Keratinocyte (primary cell): ENCODE measurements around the gene CNOT6. TPM values are rescaled to one million over a fixed set of nuclear protein-coding genes. Genes with fewer than 3 reads are reported as not detected.
"Not testable (repeated sequence)": the region's sequence is repeated elsewhere in the genome, so short reads cannot be mapped to it uniquely, and the experiment has no call there.

Experiments used
- DNase-seq: peaks from one replicate; pipeline ENCODE4 v3.0.0-alpha.2; 2011; ENCODE audit warnings: low read depth, missing footprints, low spot score
- FAIRE-seq: peaks from 2 replicates; lab custom pipeline; 2011; peaks lifted over from hg19 to GRCh38; lab: Jason Lieb, UNC
- H2AFZ ChIP-seq: 2 replicates; pipeline ENCODE4 v1.6.0; 2012; ENCODE audit warnings: low read length, control low read depth, inconsistent platforms; ENCODE audit not compliant: control insufficient read depth
- H3K27ac ChIP-seq: 2 replicates; pipeline ENCODE4 v1.5.1; 2011; ENCODE audit warnings: low read length; ENCODE audit not compliant: control insufficient read depth, insufficient read depth
- H3K27me3 ChIP-seq: 3 replicates; pipeline ENCODE4 v1.6.0; 2011; ENCODE audit warnings: low read length; ENCODE audit not compliant: control insufficient read depth, insufficient read depth; ENCODE audit errors: extremely low read depth
- H3K36me3 ChIP-seq, 2 experiments: 2 replicates in 1 of 2; 3 replicates in 1 of 2; pipeline ENCODE4 v1.5.1; 2011; ENCODE audit warnings: low read length in 2 of 2, mild to moderate bottlenecking in 1 of 2; ENCODE audit not compliant: control insufficient read depth in 2 of 2, insufficient read depth in 2 of 2; ENCODE audit errors: extremely low read depth in 1 of 2
- H3K4me1 ChIP-seq: 3 replicates; pipeline ENCODE4 v1.5.1; 2011; ENCODE audit warnings: low read length; ENCODE audit not compliant: control insufficient read depth, insufficient read depth; ENCODE audit errors: extremely low read depth
- H3K4me2 ChIP-seq: 3 replicates; pipeline ENCODE4 v1.6.0; 2011; ENCODE audit warnings: low read depth, low read length; ENCODE audit not compliant: control insufficient read depth, insufficient read depth; ENCODE audit errors: extremely low read depth
- H3K4me3 ChIP-seq, 3 experiments: fragments of 200-600 bp in 1 of 3; sonication (generic) in 1 of 3; 2 replicates in 2 of 3; 3 replicates in 1 of 3; pipeline ENCODE4 v1.5.1; 2011 to 2016; ENCODE audit warnings: low read length in 3 of 3, mild to moderate bottlenecking in 3 of 3, control low read depth in 2 of 3, inconsistent platforms in 1 of 3, low read depth in 1 of 3, mixed read lengths in 1 of 3, mixed run types in 1 of 3, moderate library complexity in 1 of 3; ENCODE audit not compliant: control insufficient read depth in 2 of 3, insufficient read depth in 2 of 3; ENCODE audit errors: extremely low read depth in 1 of 3
- H3K79me2 ChIP-seq: 2 replicates; pipeline ENCODE4 v1.6.0; 2012; ENCODE audit warnings: low read length; ENCODE audit not compliant: control insufficient read depth, insufficient read depth
- H3K9ac ChIP-seq: 3 replicates; pipeline ENCODE4 v1.6.0; 2011; ENCODE audit warnings: low read length; ENCODE audit not compliant: control insufficient read depth, insufficient read depth; ENCODE audit errors: extremely low read depth
- H3K9me1 ChIP-seq: 3 replicates; pipeline ENCODE4 v1.6.0; 2011; ENCODE audit warnings: low read length; ENCODE audit not compliant: control insufficient read depth, insufficient read depth; ENCODE audit errors: extremely low read depth
- H3K9me3 ChIP-seq: 2 replicates; pipeline ENCODE4 v1.5.1; 2012; ENCODE audit warnings: low read depth, low read length; ENCODE audit not compliant: control insufficient read depth
- H4K20me1 ChIP-seq: 3 replicates; pipeline ENCODE4 v1.6.0; 2011; ENCODE audit warnings: low read length; ENCODE audit not compliant: control insufficient read depth, insufficient read depth; ENCODE audit errors: extremely low read depth
- EZH2 ChIP-seq: IDR thresholded peaks from one replicate; pipeline ENCODE4 v1.6.1; 2012; ENCODE audit warnings: inconsistent platforms, mild to moderate bottlenecking, low read length, moderate library complexity
- dilution Hi-C: fragments of 300-500 bp; cut with MboI; formaldehyde crosslinking; loops from one replicate; pipeline ENCODE4 v1.7.0; 2020; ENCODE audit warnings: low sequenced_read_pairs; ENCODE audit not compliant: extremely low pct_ligation_motif_present
- polyA plus RNA-seq, 5 experiments: library from polyadenylated mRNA; depleted of rRNA in 3 of 5; stranded (reverse) in 3 of 5; stranded (forward) in 1 of 5; unstranded in 1 of 5; fragments of >200 nt; gene quantifications; 1 replicate in 1 of 5; 2 replicates in 3 of 5; 3 replicates in 1 of 5; pipeline versions ENCODE4 v1.2.1 to v1.2.3, GENCODE V29; 2011 to 2012; ENCODE audit warnings: missing spikeins in 2 of 5, low read depth in 1 of 5, low replicate concordance in 1 of 5
- TF ChIP-seq, protein P1 (sequence below), 3 experiments: IDR thresholded peaks in 1 of 3; conservative IDR thresholded peaks in 1 of 3; optimal IDR thresholded peaks in 1 of 3; 2 replicates in 2 of 3; 3 replicates in 1 of 3; pipeline versions ENCODE3 to v1.5.1; 2011; ENCODE audit warnings: low read length in 3 of 3, mild to moderate bottlenecking in 3 of 3, moderate library complexity in 2 of 3, control low read depth in 1 of 3, inconsistent platforms in 1 of 3; ENCODE audit not compliant: insufficient read depth in 2 of 3; ENCODE audit errors: extremely low read depth in 1 of 3

CNOT6 gene
- polyA plus RNA-seq, 1 donor (not counting 4 experiments of a cell fraction or from before 2014, with no cell fraction given), result 29.7 TPM

DNA sequence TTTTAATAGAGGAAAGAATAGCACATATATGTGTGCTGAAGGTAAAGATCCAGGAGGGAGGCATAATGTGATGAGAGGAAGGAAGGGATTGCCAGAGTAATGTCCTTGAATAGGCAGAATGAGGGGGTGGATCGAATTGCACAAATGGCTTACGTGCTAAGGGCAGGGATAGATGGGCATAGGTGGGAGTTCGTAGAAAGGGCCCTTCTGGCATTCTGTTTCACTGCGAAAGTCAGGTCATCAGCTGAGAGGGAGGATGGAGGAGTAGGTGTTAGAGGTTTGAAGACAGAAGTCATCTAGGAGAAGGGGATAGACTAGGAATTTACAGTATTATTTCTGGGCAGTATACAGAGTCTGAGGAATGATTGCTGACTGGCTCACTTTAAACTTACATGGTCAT lies 32.1 kb downstream of the CNOT6 start:
- Histone ChIP-seq H3K4me3 (no peak overlapping the region), H3K4me1 (peaks cover 10% of the 10 kb centered on the region), H4K20me1 (peaks cover 9% of the 10 kb centered on the region), H3K9me3 (no peaks in the 10 kb centered on the region), H2AFZ (no peak overlapping the region), H3K79me2 (peaks cover 75% of the 10 kb centered on the region), H3K27me3 (no peaks in the 10 kb centered on the region), H3K4me2 (no peak overlapping the region), H3K36me3 (no peaks in the 10 kb centered on the region), H3K9ac (no peak overlapping the region), H3K27ac (no peak overlapping the region), H3K9me1 (no peaks in the 10 kb centered on the region)
- no peak for DNase-seq
- dilution Hi-C loops, result no loop called here
- no peak for TF ChIP-seq EZH2
- TF ChIP-seq, protein P1, sequence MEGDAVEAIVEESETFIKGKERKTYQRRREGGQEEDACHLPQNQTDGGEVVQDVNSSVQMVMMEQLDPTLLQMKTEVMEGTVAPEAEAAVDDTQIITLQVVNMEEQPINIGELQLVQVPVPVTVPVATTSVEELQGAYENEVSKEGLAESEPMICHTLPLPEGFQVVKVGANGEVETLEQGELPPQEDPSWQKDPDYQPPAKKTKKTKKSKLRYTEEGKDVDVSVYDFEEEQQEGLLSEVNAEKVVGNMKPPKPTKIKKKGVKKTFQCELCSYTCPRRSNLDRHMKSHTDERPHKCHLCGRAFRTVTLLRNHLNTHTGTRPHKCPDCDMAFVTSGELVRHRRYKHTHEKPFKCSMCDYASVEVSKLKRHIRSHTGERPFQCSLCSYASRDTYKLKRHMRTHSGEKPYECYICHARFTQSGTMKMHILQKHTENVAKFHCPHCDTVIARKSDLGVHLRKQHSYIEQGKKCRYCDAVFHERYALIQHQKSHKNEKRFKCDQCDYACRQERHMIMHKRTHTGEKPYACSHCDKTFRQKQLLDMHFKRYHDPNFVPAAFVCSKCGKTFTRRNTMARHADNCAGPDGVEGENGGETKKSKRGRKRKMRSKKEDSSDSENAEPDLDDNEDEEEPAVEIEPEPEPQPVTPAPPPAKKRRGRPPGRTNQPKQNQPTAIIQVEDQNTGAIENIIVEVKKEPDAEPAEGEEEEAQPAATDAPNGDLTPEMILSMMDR (optimal IDR thresholded peaks at IDR 0.05 in 1 of 3, IDR thresholded peaks at IDR 0.05 in 1 of 3, conservative IDR thresholded peaks at IDR 0.05 in 1 of 3; ENCODE audit: extremely low read depth in 1 of 3, insufficient read depth in 2 of 3, low read length in 3 of 3), result no peak
- FAIRE-seq, result no peak

DNA sequence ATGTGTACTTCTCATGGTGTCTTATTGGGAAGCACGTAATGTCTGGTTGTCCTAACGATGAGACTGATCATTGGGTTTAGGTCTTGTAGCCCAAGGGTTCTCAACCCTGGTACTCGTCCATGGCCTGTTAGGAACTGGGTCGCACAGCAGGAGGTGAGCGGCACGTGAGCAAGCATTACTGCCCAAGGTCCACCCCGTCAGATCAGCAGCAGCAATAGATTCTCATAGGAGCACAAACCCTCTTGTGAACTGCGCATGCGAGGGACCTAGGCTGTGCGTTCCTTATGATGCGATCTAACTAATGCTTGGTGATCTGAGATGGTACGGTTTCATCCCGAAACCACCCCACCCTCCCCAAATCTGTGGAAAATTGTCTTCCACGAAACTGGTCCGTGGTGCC lies 33.5 kb downstream of the CNOT6 start:
- Histone ChIP-seq H3K4me2 (no peak overlapping the region), H3K27me3 (no peaks in the 10 kb centered on the region), H2AFZ (no peak overlapping the region), H3K4me1 (no peaks in the 10 kb centered on the region), H3K9me3 (no peaks in the 10 kb centered on the region), H3K27ac (no peak overlapping the region), H3K4me3 (no peak overlapping the region), H3K36me3 (no peaks in the 10 kb centered on the region), H4K20me1 (peaks cover 7% of the 10 kb centered on the region), H3K9ac (no peak overlapping the region), H3K9me1 (no peaks in the 10 kb centered on the region), H3K79me2 (peaks cover 67% of the 10 kb centered on the region)
- dilution Hi-C loops, result no loop called here
- DNase-seq, result no peak
- FAIRE-seq, result no peak
- TF ChIP-seq, protein P1 (optimal IDR thresholded peaks at IDR 0.05 in 1 of 3, IDR thresholded peaks at IDR 0.05 in 1 of 3, conservative IDR thresholded peaks at IDR 0.05 in 1 of 3; ENCODE audit: extremely low read depth in 1 of 3, insufficient read depth in 2 of 3, low read length in 3 of 3), result no peak
- TF ChIP-seq EZH2, result no peak

DNA sequence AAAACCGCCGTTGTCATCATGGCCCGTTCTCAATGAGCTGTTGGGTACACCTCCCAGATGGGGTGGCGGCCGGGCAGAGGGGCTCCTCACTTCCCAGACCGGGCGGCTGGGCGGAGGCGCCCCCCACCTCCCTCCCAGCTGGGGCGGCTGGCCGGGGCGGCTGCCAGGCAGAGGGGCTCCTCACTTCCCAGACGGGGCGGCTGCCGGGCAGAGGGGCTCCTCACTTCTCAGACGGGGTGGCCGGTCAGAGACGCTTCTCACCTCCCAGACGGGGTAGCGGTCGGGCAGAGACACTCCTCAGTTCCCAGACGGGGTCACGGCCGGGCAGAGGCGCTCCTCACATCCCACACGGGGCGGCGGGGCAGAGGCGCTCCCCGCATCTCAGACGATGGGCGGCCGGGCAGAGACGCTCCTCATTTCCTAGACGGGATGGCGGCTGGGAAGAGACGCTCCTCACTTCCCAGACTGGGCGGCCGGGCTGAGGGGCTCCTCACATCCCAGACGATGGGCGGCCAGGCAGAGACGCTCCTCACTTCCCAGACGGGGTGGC lies 36.9 kb downstream of the CNOT6 start:
- H3K4me2 ChIP-seq, H3K9me1 ChIP-seq, H3K27me3 ChIP-seq, dilution Hi-C loops, H3K4me1 ChIP-seq, H4K20me1 ChIP-seq, H3K4me3 ChIP-seq, H3K27ac ChIP-seq, H3K36me3 ChIP-seq, DNase-seq, FAIRE-seq, H3K9me3 ChIP-seq, H3K9ac ChIP-seq, H2AFZ ChIP-seq: not testable (repeated sequence)
- peaks cover 54% of the 10 kb centered on the region for H3K79me2 ChIP-seq
